HL-60 (cell line): ENCODE results near the gene DTNBP1.
"Not testable (repeated sequence)": the region's sequence is repeated elsewhere in the genome, so short reads cannot be mapped to it uniquely, and the experiment has no call there.

Source experiments
- DNase-seq, 2 experiments: peaks; one replicate each; pipeline ENCODE4 v3.0.0-alpha.2; 2010 to 2020; ENCODE audit warnings: low read depth in 1 of 2, low spot score in 1 of 2
- H3K27ac ChIP-seq: fragments of 250-450 bp; sonication (Bioruptor Pico); replicated peaks from 2 replicates; pipeline ENCODE4 v1.5.1; 2020; ENCODE audit warnings: mild to moderate bottlenecking, moderate library complexity
- H3K27me3 ChIP-seq: fragments of 250-450 bp; sonication (Bioruptor Pico); 2 replicates; pipeline ENCODE4 v1.5.1; 2021; ENCODE audit warnings: mild to moderate bottlenecking, moderate library complexity; ENCODE audit not compliant: insufficient read depth, poor library complexity, severe bottlenecking
- H3K4me3 ChIP-seq: replicated peaks from 2 replicates; pipeline ENCODE4 v1.5.1; 2011; ENCODE audit warnings: mild to moderate bottlenecking, control low read depth, low read length; ENCODE audit not compliant: insufficient read depth
- CTCF ChIP-seq: IDR thresholded peaks from one replicate; pipeline ENCODE4 v1.5.1; 2011; ENCODE audit warnings: low read length, control low read depth, inconsistent platforms; ENCODE audit not compliant: insufficient read depth
- GABPA ChIP-seq: IDR thresholded peaks from 2 replicates; pipeline ENCODE4 v1.6.1; 2012; ENCODE audit warnings: low read depth
- POLR2AphosphoS5 ChIP-seq: IDR thresholded peaks from 2 replicates; pipeline ENCODE4 v1.6.1; 2012; ENCODE audit warnings: low read depth
- REST ChIP-seq: IDR thresholded peaks from 2 replicates; pipeline ENCODE4 v1.6.1; 2012; ENCODE audit warnings: low read depth; ENCODE audit not compliant: insufficient replicate concordance
- SPI1 ChIP-seq: IDR thresholded peaks from 2 replicates; pipeline ENCODE4 v1.6.1; 2012; ENCODE audit warnings: low read depth, mild to moderate bottlenecking, borderline replicate concordance

The DTNBP1 gene

GRCh38 chr6:15654250-15654649 is 8.6 kb downstream of the DTNBP1 start:
- no peak for TF ChIP-seq GABPA
- TF ChIP-seq POLR2AphosphoS5: no peak
- TF ChIP-seq CTCF: no peak
- TF ChIP-seq SPI1: no peak
- TF ChIP-seq REST: no peak
- H3K4me3 ChIP-seq: no peak overlapping the region
- no peak overlapping the region for H3K27ac ChIP-seq
- no peak for DNase-seq
- H3K27me3 ChIP-seq: no peaks in the 10 kb centered on the region

GRCh38 chr6:15653581-15653980 is 9.2 kb downstream of the DTNBP1 start:
- H3K4me3 ChIP-seq: no peak overlapping the region
- no peaks in the 10 kb centered on the region for H3K27me3 ChIP-seq
- no peak for DNase-seq
- no peak overlapping the region for H3K27ac ChIP-seq
- TF ChIP-seq SPI1 (no peak), GABPA (no peak)

GRCh38 chr6:15650004-15650559 is 12.7 kb downstream of the DTNBP1 start:
- H3K27ac ChIP-seq, H3K4me3 ChIP-seq, H3K27me3 ChIP-seq, DNase-seq: not testable (repeated sequence)

GRCh38 chr6:15644904-15645303 is 17.9 kb downstream of the DTNBP1 start:
- Histone ChIP-seq H3K27ac (no peak overlapping the region), H3K27me3 (no peaks in the 10 kb centered on the region), H3K4me3 (no peak overlapping the region)
- DNase-seq: no peak
- TF ChIP-seq REST (no peak), SPI1 (no peak), CTCF (no peak), POLR2AphosphoS5 (no peak), GABPA (no peak)

- no peak for DNase-seq
These were observed 19.3 kb downstream of the DTNBP1 start for GRCh38 chr6:15643542-15643941.

More at GRCh38 chr6:15643542-15643941, 19.3 kb downstream of the DTNBP1 start:
- Histone ChIP-seq H3K4me3 (no peak overlapping the region), H3K27me3 (no peaks in the 10 kb centered on the region), H3K27ac (no peak overlapping the region)
- TF ChIP-seq CTCF (no peak), GABPA (no peak), SPI1 (no peak), REST (no peak), POLR2AphosphoS5 (no peak)
